ENCODE data around the gene TRPV6.
A peak's percentile ranks its signal among the peaks of the same experiment; 100 is the strongest.

The TRPV6 gene

GRCh38 chr7:142886866-142887265, 1.3 kb upstream of the TRPV6 start:
- no peak for DNase-seq (ENCODE audit: low read depth in 2 of 3, low spot score in 2 of 3)

- DNase-seq (ENCODE audit: low read depth in 2 of 3, low spot score in 2 of 3), result no peak
These were observed 1.3 kb downstream of the TRPV6 start for GRCh38 chr7:142884286-142884640.

- DNase-seq (ENCODE audit: low read depth in 2 of 3, low spot score in 2 of 3), result no peak
These were observed 1.8 kb downstream of the TRPV6 start for GRCh38 chr7:142883571-142884285.

GRCh38 chr7:142883145-142883544, 2.4 kb downstream of the TRPV6 start:
- DNase-seq (ENCODE audit: low read depth in 2 of 3, low spot score in 2 of 3), result no peak

- DNase-seq (ENCODE audit: low read depth in 2 of 3, low spot score in 2 of 3), result no peak
These were observed 3.2 kb downstream of the TRPV6 start for GRCh38 chr7:142882338-142882678.

- DNase-seq (ENCODE audit: low read depth in 2 of 3, low spot score in 2 of 3), result no peak
These were observed 3.8 kb downstream of the TRPV6 start for GRCh38 chr7:142881586-142882337.

- peak in 1 of 3 experiments; percentile 32 for DNase-seq (ENCODE audit: low read depth in 2 of 3, low spot score in 2 of 3)
These were observed 4.6 kb downstream of the TRPV6 start for GRCh38 chr7:142880876-142881505.

- DNase-seq (ENCODE audit: low read depth in 2 of 3, low spot score in 2 of 3), result no peak
These were observed 6.5 kb downstream of the TRPV6 start for GRCh38 chr7:142879060-142879459.

- DNase-seq (ENCODE audit: low read depth in 2 of 3, low spot score in 2 of 3), result no peak
These were observed 7.2 kb downstream of the TRPV6 start for GRCh38 chr7:142878315-142878714.

GRCh38 chr7:142876991-142877910, 8.3 kb downstream of the TRPV6 start:
- no peak for DNase-seq (ENCODE audit: low read depth in 2 of 3, low spot score in 2 of 3)

GRCh38 chr7:142876236-142876960, 9.1 kb downstream of the TRPV6 start:
- DNase-seq (ENCODE audit: low read depth in 2 of 3, low spot score in 2 of 3), result no peak

GRCh38 chr7:142875456-142875855, 10.1 kb downstream of the TRPV6 start:
- DNase-seq (ENCODE audit: low read depth in 2 of 3, low spot score in 2 of 3), result no peak

GRCh38 chr7:142874837-142875236, 10.7 kb downstream of the TRPV6 start:
- no peak for DNase-seq (ENCODE audit: low read depth in 2 of 3, low spot score in 2 of 3)

- DNase-seq (ENCODE audit: low read depth in 2 of 3, low spot score in 2 of 3), result no peak
These were observed 11.1 kb downstream of the TRPV6 start for GRCh38 chr7:142874409-142874808.

- no peak for DNase-seq (ENCODE audit: low read depth in 2 of 3, low spot score in 2 of 3)
These were observed 11.7 kb downstream of the TRPV6 start for GRCh38 chr7:142873871-142874270.

GRCh38 chr7:142873281-142873784, 12.2 kb downstream of the TRPV6 start:
- no peak for DNase-seq (ENCODE audit: low read depth in 2 of 3, low spot score in 2 of 3)

GRCh38 chr7:142872106-142872675, 13.4 kb downstream of the TRPV6 start:
- DNase-seq (ENCODE audit: low read depth in 2 of 3, low spot score in 2 of 3), result no peak

GRCh38 chr7:142871260-142872105, 14.1 kb downstream of the TRPV6 start:
- no peak for DNase-seq (ENCODE audit: low read depth in 2 of 3, low spot score in 2 of 3)

GRCh38 chr7:142870566-142871259, 14.8 kb downstream of the TRPV6 start:
- DNase-seq (ENCODE audit: low read depth in 2 of 3, low spot score in 2 of 3), result no peak

Measured in activated CD8-positive, alpha-beta memory T cell treated with anti-CD3 and anti-CD28 coated beads for 48 hours (primary cell).